Thymus (tissue), 11 donors: ENCODE data around the gene DENND4B. TPM values are rescaled to one million over a fixed set of nuclear protein-coding genes. Genes with fewer than 3 reads are reported as not detected.
A peak's percentile ranks its signal among the peaks of the same experiment; 100 is the strongest.

Experiments
- DNase-seq, 9 donors: peaks; one replicate each; pipeline ENCODE4 v3.0.0-alpha.2; 2013; ENCODE audit warnings: low spot score in 9 of 9, low read depth in 6 of 9, missing footprints in 1 of 9
- H3K27ac ChIP-seq, 2 donors: one replicate each; pipeline ENCODE4 v1.5.1; 2013; ENCODE audit warnings: control low read depth in 1 of 2, low read depth in 1 of 2, low read length in 1 of 2, mild to moderate bottlenecking in 1 of 2, moderate library complexity in 1 of 2
- H3K27me3 ChIP-seq, 2 donors: one replicate each; pipeline ENCODE4 v1.5.1; 2013; ENCODE audit warnings: low read length in 1 of 2; ENCODE audit not compliant: control insufficient read depth in 2 of 2, insufficient read depth in 1 of 2
- H3K36me3 ChIP-seq, 2 donors: one replicate each; pipeline ENCODE4 v1.5.1; 2013; ENCODE audit warnings: low read length in 1 of 2, mild to moderate bottlenecking in 1 of 2, moderate library complexity in 1 of 2; ENCODE audit not compliant: control insufficient read depth in 2 of 2, insufficient read depth in 2 of 2
- H3K4me1 ChIP-seq, 2 donors: one replicate each; pipeline ENCODE4 v1.5.1; 2013; ENCODE audit warnings: low read length in 2 of 2; ENCODE audit not compliant: control insufficient read depth in 2 of 2, insufficient read depth in 2 of 2
- H3K4me3 ChIP-seq, 2 donors: one replicate each; pipeline ENCODE4 v1.5.1; 2013; ENCODE audit warnings: low read length in 2 of 2, control low read depth in 1 of 2, mild to moderate bottlenecking in 1 of 2
- H3K9me3 ChIP-seq, 2 donors: one replicate each; pipeline ENCODE4 v1.5.1; 2013; ENCODE audit warnings: low read length in 1 of 2, mild to moderate bottlenecking in 1 of 2; ENCODE audit not compliant: control insufficient read depth in 2 of 2, insufficient read depth in 1 of 2
- WGBS: extraction: QIAGEN DNeasy Blood & Tissue Kit; methylation state at CpG from one replicate; pipeline ENCODE4 v1.1.7; 2013; 5-methylcytosine and 5-hydroxymethylcytosine counted together
- polyA plus RNA-seq: library from polyadenylated mRNA; stranded (reverse); fragments of 200-250 nt; gene quantifications from one replicate; pipeline ENCODE4 v1.2.3, GENCODE V29; 2013
- total RNA-seq: library from RNA; stranded (reverse); fragments of 120-200 nt; gene quantifications from one replicate; pipeline ENCODE4 v1.2.4, GENCODE V29; 2013
- donor health status: healthy.

The DENND4B gene
- total and polyA plus RNA-seq, 2 donors, result 9.6 to 76.0 TPM

- Histone ChIP-seq H3K4me1 (peaks cover 22 to 53% of the 10 kb centered on the region in 2 donors), H3K27ac (peak within 1 kb of the TSS; percentile 84 to 88), H3K27me3 (no peaks in the 10 kb centered on the region), H3K36me3 (peaks cover 9 to 20% of the 10 kb centered on the region in 2 donors), H3K9me3 (no peaks in the 10 kb centered on the region), H3K4me3 (peak within 1 kb of the TSS; percentile 57 to 74)
- DNase-seq, result peak in 8 of 9 donors; percentile 86 to 97 (median 94)
- under 1% methylated on average over 54 of the region's 54 CpGs for WGBS
These were observed 16.7 kb upstream of the DENND4B start, which contains the start of gene SLC39A1 for GRCh38 chr1:153963030-153963849. SLC39A1 (minus strand) TSS chr1:153963537; CDS start chr1:153962715, 822 bp downstream.

GRCh38 chr1:153962088-153963029, 15.8 kb upstream of the DENND4B start:
- Histone ChIP-seq H3K27ac (peak overlapping the region; percentile 72 to 84), H3K4me1 (peaks cover 21 to 52% of the 10 kb centered on the region in 2 donors), H3K4me3 (peak overlapping the region; percentile 57 to 74), H3K36me3 (peaks cover 9 to 20% of the 10 kb centered on the region in 2 donors), H3K27me3 (no peaks in the 10 kb centered on the region), H3K9me3 (no peaks in the 10 kb centered on the region)
- WGBS, result 75% methylated on average over 16 of the region's 16 CpGs
- DNase-seq, result peak in 1 of 9 donors; percentile 24

GRCh38 chr1:153961421-153961820, 14.9 kb upstream of the DENND4B start:
- Histone ChIP-seq H3K36me3 (peaks cover 9 to 20% of the 10 kb centered on the region in 2 donors), H3K9me3 (no peaks in the 10 kb centered on the region), H3K4me1 (peaks cover 26 to 59% of the 10 kb centered on the region in 2 donors), H3K27ac (no peak overlapping the region), H3K27me3 (no peaks in the 10 kb centered on the region), H3K4me3 (no peak overlapping the region)
- DNase-seq, result no peak
- 97% methylated on average over 4 of the region's 4 CpGs for WGBS

GRCh38 chr1:153960206-153960605, 13.7 kb upstream of the DENND4B start:
- Histone ChIP-seq H3K36me3 (peaks cover 9 to 20% of the 10 kb centered on the region in 2 donors), H3K27ac (no peak overlapping the region), H3K9me3 (no peaks in the 10 kb centered on the region), H3K4me3 (no peak overlapping the region), H3K4me1 (peaks cover 22 to 56% of the 10 kb centered on the region in 2 donors), H3K27me3 (no peaks in the 10 kb centered on the region)
- DNase-seq, result no peak
- over 99% methylated on average over 11 of the region's 11 CpGs for WGBS

- H3K27ac ChIP-seq, result no peak overlapping the region
- 94% methylated on average over 3 of the region's 3 CpGs for WGBS
- H3K9me3 ChIP-seq, result no peaks in the 10 kb centered on the region
- no peak for DNase-seq
- no peak overlapping the region for H3K4me3 ChIP-seq
- peaks cover 22 to 59% of the 10 kb centered on the region in 2 donors for H3K4me1 ChIP-seq
- H3K36me3 ChIP-seq, result peaks cover 12 to 26% of the 10 kb centered on the region in 2 donors
- H3K27me3 ChIP-seq, result no peaks in the 10 kb centered on the region
These were observed 12.9 kb upstream of the DENND4B start for GRCh38 chr1:153959454-153959853.

- Histone ChIP-seq H3K27ac (peak overlapping the region in 1 of 2 donors; percentile 6), H3K4me3 (no peak overlapping the region), H3K27me3 (no peaks in the 10 kb centered on the region), H3K36me3 (peaks cover 15 to 32% of the 10 kb centered on the region in 2 donors), H3K9me3 (no peaks in the 10 kb centered on the region), H3K4me1 (peaks cover 18 to 54% of the 10 kb centered on the region in 2 donors)
- DNase-seq, result no peak
- WGBS, result 38% methylated on average over 4 of the region's 4 CpGs
These were observed 12.4 kb upstream of the DENND4B start for GRCh38 chr1:153958961-153959260.

GRCh38 chr1:153958111-153958960, 11.8 kb upstream of the DENND4B start, which contains the start of gene CRTC2:
CRTC2 (minus strand) TSS chr1:153958612; CDS start chr1:153958497, 115 bp downstream.
- DNase-seq, result peak; percentile 90 to 99 (median 96)
- Histone ChIP-seq H3K27ac (peak within 1 kb of the TSS; percentile 86 to 88), H3K4me1 (peaks cover 18 to 50% of the 10 kb centered on the region in 2 donors), H3K36me3 (peaks cover 21 to 37% of the 10 kb centered on the region in 2 donors), H3K4me3 (peak within 1 kb of the TSS; percentile 88 to 93), H3K27me3 (no peaks in the 10 kb centered on the region), H3K9me3 (no peaks in the 10 kb centered on the region)
- whole genome bisulfite sequencing, result under 1% methylated on average over 75 of the region's 75 CpGs

- no peaks in the 10 kb centered on the region for H3K27me3 ChIP-seq
- DNase-seq, result peak in 1 of 9 donors; percentile 67
- no peaks in the 10 kb centered on the region for H3K9me3 ChIP-seq
- peak overlapping the region; percentile 88 to 93 for H3K4me3 ChIP-seq
- peaks cover 18 to 46% of the 10 kb centered on the region in 2 donors for H3K4me1 ChIP-seq
- peak overlapping the region; percentile 86 to 88 for H3K27ac ChIP-seq
- under 1% methylated on average over 13 of the region's 13 CpGs for WGBS
- H3K36me3 ChIP-seq, result peaks cover 25 to 42% of the 10 kb centered on the region in 2 donors
These were observed 11.2 kb upstream of the DENND4B start for GRCh38 chr1:153957744-153958110.
